ENCODE results near the gene CDS1.

DNA sequence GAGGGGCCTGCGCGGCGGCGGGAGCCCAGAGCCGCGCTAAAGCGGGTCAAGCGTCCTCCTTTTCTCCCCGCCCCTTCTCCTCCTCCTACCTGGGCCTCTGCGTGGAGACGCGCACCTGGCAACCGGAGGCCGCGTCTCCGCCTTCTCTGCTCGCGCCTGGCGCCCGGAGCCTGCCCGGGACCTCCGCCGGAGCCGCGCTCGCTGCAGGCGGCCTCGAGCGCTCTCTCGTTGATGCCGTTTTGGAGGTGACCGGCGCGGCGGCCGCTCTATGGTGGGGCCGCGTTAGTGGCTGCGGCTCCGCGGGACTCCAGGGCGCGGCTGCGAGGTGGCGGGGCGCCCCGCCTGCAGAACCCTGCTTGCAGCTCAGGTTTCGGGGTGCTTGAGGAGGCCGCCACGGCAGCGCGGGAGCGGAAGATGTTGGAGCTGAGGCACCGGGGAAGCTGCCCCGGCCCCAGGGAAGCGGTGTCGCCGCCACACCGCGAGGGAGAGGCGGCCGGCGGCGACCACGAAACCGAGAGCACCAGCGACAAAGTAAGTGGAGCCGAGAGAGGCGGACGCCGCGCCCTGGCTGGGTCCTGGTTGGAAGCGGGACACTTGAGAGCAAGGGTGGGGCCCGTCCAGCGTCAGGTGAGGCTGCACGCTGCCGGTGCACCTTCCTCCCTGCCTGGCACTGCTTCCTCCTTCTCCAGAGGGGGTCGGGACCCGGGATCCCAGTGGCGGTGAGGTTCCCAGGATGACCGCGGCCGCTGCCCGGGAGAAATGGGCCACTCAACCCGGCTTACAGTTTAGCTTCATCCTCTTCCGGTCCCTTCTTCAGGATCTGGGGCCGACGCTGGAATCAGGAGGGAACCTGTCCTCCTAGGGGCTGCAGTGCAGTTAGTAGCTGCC, at the start of gene CDS1:
- TF ChIP-seq EZH2phosphoT487 (conservative IDR thresholded peaks at IDR 0.05; ENCODE audit: low read length): no peak
- TF ChIP-seq CTCF (IDR thresholded peaks at IDR 0.05; ENCODE audit: insufficient read depth, low read length, poor library complexity, severe bottlenecking): no peak

All from SU-DHL-6 (cell line).